Effector CD4-positive, alpha-beta T cell (primary cell): Measurements from ENCODE around the gene AMN1.

Source experiments
- DNase-seq: peaks from one replicate; pipeline ENCODE4 v3.0.0-alpha.2; 2020

AMN1 gene

GRCh38 chr12:31627456-31628054 is 101.3 kb downstream of the AMN1 start:
- no peak for DNase-seq

- no peak for DNase-seq
Observed at GRCh38 chr12:31626270-31626995, 102.4 kb downstream of the AMN1 start.

GRCh38 chr12:31622038-31622437 is 106.8 kb downstream of the AMN1 start:
- DNase-seq: no peak
